GM18861 (cell line): Measurements from ENCODE around the gene USP25.

Experiments
- ATAC-seq: cut with Tn5 transposase; IDR thresholded peaks from one replicate; pipeline ENCODE4 v1.9.1; 2021; ENCODE audit not compliant: unreplicated experiment

The USP25 gene, protein sequence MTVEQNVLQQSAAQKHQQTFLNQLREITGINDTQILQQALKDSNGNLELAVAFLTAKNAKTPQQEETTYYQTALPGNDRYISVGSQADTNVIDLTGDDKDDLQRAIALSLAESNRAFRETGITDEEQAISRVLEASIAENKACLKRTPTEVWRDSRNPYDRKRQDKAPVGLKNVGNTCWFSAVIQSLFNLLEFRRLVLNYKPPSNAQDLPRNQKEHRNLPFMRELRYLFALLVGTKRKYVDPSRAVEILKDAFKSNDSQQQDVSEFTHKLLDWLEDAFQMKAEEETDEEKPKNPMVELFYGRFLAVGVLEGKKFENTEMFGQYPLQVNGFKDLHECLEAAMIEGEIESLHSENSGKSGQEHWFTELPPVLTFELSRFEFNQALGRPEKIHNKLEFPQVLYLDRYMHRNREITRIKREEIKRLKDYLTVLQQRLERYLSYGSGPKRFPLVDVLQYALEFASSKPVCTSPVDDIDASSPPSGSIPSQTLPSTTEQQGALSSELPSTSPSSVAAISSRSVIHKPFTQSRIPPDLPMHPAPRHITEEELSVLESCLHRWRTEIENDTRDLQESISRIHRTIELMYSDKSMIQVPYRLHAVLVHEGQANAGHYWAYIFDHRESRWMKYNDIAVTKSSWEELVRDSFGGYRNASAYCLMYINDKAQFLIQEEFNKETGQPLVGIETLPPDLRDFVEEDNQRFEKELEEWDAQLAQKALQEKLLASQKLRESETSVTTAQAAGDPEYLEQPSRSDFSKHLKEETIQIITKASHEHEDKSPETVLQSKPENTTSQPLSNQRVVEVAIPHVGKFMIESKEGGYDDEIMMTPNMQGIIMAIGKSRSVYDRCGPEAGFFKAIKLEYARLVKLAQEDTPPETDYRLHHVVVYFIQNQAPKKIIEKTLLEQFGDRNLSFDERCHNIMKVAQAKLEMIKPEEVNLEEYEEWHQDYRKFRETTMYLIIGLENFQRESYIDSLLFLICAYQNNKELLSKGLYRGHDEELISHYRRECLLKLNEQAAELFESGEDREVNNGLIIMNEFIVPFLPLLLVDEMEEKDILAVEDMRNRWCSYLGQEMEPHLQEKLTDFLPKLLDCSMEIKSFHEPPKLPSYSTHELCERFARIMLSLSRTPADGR

DNA sequence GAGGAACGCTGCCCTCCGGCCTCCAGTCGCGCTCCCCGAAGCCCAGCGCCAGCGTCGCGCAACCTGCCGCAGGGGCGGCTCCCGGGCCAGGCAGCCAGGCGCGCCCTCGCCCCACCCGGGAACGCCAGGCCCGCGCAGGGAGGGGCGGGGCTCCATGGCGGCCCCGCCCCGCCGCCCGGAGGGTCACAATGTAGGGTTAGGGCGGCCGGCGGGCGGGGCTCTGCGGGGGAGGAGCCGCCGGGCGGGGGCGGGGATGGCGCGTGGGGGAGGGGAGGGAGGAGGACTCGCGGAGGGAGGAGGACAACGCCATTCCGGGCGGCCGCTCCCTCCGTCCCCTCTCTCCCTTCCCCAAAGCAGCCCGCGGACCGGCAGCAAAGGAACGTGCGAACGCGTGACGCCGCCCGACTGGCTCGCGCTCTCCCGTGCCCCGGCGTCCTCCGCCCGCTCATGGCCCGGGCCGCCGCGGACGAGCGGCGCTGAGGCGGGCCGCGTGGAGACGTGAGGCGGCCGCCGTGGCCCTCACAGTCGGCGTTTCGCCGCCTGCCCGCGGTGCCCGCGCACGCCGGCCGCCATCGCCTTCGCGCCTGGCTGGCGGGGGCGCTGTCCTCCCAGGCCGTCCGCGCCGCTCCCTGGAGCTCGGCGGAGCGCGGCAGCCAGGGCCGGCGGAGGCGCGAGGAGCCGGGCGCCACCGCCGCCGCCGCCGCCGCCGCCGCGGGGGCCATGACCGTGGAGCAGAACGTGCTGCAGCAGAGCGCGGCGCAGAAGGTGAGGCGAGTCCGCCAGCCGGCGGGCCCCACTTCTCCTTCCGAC is at the start of gene USP25:
Gene USP25 (plus strand): TSS at position 309 of the 810 bp plus-strand sequence. CDS start 412 bp downstream, at position 721.
- ATAC-seq: peak; percentile 39

DNA sequence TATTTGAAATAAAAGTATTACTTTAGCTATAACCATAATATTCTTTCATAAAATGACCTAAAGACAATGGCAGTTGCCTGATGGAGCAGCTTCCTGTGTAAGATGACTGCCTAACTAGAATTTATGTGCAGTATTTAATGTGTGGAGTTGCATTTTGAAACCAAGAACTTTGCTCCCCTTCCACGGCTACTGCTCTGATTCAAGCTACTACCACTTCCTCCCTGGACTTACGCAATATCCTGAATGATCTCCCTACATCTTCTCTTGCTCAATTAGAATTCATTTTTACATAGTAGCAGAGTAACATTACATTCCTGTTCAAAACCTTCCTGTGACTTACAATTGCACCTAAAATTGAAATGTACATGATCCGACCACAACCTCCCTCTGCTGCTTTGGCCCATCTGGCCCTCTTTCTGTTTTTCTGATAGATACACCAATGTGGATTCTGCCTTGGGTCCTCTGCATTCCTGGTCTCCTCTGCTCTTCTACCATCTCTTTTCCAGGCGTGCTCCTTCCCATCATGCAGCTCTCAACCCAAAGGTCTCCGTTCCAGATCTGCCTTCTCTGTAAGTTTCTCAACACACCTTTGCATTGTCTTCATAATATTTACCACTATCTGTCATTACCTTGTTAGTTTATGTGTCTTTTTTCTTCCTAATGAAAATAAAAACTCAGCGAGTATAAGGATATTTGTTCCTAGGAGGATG is 47.4 kb upstream of the USP25 start:
- no peak for ATAC-seq

DNA sequence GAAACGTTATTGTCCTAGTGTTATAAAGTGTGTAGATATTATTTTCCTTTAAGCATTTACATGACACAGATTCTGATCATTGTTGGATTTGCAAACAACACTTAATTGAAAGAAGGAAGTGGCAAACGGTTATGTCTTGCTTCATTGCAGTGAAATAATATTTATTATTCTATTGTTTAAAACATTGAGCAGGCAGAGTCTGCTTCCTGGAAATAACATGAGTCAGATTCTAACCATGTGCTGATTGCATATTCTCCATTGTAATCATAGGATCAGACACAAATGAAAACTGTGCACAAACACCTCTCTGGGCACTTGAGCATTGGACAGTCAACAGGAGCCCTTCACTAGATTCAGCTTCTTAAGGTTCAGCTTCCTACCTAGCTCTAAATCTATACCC is 46.8 kb upstream of the USP25 start:
- ATAC-seq: no peak

DNA sequence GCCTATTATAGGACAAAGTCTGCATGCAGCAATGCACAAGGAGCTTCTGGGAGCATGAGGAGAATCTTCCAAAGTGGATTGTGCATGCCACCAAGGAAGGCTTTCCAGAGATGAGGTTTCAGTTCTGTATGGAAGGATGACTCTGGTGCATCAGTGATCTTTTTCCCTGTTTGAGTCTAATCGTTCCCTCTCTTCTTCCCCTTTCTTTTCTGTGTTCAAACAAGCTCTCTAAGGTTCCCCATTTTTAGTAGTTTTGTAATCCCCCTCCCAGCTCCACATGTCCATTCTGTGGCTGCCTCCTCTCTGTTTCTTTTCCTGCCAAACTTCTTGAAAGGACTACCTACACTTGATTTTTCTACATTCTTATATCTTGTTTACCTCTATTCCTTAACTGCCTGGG is 43.3 kb upstream of the USP25 start:
- ATAC-seq: no peak

DNA sequence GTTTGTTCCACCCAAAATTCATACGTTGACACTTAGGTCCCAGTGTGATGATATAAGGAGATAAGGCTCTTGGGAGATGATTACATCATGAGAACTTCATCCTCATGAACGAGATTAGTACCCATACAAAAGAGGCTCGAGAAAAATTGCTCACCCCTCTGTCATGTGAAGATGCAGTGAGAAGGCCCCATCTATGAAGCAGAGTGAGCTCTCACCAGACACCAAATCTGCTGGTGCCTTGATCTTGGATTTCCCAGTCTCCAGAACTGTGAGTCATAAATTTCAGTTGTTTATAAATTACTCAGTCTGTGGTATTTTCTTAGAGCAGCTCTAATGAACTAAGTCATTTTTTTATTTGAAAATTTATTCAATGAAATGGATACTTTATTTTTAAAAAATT is 42.6 kb upstream of the USP25 start:
- ATAC-seq: no peak

DNA sequence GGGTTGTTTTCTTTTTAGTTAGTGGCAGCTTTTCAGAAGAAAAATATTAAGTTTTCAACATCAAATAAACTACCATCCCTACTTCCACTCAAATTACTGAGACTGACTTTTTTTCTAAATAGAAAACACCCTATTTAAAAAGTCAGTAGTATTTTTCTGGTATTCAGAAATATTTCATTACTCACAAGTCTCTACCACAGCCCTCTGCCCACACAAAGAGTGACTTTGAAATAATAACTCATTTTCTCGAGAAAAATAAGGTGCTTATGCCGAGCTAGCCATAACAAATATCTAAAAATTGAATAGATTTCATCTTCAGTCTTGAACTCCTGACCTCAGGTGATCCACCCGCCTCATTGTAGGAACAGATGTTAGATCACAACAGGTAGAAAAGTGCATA is 41.8 kb upstream of the USP25 start:
- no peak for ATAC-seq

DNA sequence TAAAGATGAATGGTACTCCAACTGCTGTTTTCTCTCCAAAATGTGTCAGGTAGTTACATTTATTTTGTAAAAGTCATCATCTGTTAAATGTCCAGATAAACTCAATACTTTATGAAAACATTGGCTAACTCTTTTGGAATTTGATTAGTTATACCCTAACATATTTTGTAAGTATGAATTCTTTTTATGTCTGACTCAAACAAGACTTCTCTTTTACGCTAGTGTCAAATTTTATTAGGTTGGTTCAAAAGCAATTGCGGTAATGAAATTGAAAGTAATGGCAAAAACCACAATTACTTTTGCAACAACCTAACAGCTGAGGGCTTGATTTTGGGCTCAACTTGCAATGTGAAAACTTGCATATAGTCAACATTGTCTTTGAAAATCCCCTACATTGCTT is 41.0 kb upstream of the USP25 start:
- ATAC-seq: no peak

DNA sequence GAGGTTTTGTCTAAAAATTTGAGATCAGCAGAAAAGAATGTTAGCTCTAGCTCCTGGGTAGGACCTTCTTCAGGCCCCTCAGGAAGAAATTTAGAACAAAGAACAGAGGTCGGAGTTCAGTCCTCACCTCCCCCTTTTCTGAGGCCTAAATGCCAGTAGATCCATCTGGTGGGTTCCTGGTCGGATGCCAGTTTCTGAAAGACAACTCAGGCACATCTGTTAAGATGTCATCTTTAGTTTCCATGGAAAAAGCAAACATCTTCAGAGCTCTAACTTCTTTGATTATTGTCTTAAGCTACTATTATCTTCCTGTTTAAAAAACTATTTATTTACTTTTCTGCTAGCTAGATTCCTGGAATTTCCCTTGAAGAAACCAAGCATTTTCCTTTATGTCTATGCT is 37.1 kb upstream of the USP25 start:
- ATAC-seq: no peak

DNA sequence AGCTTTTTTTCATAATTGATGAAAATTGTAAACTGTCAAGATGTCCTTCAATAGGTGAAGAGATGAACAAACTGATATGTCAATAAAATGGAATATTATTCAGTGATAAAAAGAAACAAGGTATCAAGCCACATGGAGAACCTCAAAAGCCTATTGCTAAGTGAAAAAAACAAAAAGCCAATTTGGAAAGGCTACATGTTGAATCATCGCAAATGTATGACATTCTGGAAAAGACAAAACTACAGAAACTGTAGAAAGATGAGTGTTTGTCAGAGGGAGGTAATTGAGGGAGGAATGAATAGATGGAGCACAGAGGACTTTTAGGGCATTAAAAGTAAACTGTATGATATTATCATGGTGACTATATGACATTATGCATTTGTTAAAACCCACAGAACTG is 34.5 kb upstream of the USP25 start:
- no peak for ATAC-seq

DNA sequence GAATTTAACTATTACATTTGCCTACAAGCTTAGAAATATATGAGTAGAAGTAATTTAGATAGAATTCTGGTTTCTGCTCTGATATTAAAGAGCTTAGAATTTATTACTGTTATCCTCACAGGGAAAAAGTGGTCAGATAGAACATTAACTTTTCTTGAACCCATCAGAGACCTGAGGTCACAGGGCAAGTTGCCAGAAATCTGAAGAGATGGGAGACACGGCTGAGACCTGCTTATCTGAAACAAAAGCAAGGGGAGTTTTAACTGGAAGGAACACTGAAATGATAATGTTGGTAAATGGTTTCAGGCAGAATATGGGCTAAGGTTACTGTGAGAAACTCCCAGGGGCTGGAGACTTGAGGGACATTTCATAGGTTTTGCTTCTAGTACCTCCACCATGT is 28.0 kb upstream of the USP25 start:
- ATAC-seq: no peak

DNA sequence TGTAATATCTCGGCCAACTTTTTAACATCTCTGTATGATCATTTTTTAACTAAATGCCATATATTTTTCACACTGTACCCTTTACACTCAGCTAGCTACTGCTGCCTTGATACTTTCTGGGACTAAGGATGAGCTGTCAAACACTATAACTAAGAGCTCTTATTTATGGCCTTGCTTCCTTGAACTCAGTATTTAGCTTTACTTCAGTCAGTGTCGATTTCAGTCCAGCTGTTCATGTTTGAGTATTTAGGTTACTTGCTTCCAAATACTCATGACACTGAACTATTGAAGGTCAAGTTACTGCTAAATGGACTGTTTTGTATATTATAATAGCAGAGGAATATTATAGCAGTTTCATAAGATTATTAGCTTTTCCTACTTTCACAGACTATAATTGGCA is 25.9 kb upstream of the USP25 start:
- no peak for ATAC-seq

DNA sequence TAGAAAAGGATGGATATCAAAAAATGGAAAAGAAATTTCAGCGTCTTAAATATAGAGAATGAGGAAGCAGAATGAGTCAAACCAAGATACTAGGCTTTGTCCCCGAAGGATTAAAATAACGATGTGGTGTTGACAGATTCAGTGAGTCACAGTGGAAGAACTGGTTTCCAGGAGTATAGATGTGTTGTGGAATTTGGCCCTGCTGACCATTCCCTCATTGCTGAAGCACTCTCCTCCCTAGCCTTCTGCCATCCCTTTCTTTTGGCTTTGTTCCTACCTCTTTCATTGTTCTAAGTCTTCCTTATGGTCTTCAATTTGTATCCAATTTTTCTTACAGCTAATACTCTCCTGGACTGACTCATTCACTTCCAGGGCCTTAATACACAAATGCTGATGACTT is 23.1 kb upstream of the USP25 start:
- ATAC-seq: no peak

DNA sequence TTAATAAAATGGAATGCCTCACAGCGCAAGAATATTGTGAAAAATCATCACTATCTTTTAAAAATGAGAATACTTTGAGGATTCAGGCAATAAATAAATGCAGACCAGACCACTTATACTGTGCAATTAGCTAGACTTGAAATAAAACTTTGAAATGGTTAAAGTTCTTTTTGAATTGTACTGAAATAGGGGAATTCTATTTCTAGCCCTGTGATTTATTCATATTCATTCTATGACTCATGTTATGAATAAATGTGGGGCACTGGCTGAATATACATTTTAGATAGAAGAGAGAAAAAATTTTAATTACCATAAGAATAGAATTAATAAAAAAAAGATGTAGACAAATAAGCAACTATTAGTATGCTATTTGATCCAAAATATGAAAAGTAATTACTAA is 16.4 kb upstream of the USP25 start:
- ATAC-seq: no peak

DNA sequence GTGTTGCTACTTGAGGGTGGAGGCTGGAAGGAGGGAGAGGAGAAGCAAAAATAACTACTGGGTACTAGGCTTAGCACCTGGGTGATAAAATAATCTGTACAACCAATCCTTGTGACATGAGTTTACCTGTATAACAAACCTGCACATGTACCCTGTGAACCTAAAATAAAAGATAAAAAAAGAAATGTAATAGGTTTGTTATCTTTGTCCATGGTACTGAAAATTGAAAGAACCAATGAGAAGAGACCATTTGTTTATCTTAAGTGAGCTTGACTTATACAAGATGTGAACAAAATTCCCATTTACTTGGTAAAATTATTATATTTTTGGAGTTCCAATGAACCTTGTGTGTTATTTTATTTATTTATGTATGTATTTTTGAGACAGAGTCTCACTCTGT is 11.1 kb upstream of the USP25 start:
- no peak for ATAC-seq

DNA sequence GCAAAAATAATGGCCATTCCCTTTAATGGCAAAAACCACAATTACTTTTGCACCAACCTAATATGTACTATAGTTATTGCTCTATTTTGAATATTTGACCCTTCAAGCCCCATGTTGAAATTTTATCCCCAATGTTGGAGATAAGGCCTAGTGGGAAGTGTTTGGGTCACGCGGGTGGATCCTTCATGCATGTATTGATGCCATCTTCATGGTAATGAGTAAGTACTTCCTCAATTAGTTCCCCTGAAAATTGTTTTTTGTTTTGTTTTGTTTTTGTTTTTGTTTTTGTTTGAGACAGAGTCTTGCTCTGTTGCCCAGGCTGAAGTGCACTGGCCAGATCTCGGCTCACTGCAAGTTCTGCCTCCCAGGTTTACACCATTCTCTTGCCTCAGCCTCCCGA is 9.8 kb upstream of the USP25 start:
- ATAC-seq: no peak

DNA sequence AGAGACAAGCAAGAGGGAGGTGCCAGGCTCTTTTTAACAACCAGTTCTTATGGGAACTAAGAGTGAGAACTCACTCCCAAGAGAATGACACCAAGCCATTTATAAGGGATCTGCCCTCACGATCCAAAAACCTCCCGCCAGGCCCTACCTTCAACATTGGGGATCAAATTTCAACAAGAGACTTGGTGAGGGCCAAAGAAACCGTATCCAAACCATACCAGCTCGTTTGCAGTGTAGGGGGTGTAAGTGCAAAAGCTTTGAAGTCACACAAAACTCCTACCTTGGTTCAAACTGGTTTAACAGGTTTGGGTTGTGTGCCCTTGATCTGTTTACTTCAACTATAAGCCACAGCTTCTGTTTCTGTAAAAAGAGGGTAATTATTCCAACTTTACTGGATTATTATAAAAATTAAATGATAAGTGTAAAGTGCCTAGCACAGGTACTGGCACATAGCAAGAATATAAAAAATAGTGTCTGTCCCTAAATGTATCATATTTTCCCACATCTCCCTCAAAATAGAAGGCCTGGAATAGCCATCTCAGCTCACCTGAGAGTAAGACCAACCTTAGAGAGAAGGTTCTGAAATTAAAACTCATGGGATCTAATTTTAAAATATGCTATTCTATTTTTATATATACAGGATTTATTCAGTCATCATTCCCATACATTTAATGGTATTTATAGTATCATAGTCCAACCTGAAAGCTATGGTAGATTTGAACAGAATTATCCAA is 7.0 kb upstream of the USP25 start:
- ATAC-seq: no peak

DNA sequence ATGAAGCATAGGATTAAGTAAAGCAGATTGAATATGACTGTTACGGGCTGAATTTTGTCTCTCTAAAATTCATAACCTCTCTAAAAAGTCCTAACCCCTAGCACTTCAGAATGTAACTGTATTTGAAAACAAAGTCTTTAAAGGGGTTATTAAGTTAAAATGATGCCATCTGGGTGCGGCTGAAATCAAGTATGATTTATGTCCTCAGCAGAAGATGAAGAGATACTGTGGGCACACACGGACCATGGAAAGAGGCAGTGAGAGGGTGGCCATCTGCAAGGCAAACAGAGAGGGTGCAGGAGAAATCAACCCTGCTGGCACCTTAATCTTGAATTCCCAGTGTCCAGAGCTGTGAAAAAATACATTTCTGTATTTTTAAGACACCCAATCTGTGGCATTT is 3.8 kb upstream of the USP25 start:
- no peak for ATAC-seq

DNA sequence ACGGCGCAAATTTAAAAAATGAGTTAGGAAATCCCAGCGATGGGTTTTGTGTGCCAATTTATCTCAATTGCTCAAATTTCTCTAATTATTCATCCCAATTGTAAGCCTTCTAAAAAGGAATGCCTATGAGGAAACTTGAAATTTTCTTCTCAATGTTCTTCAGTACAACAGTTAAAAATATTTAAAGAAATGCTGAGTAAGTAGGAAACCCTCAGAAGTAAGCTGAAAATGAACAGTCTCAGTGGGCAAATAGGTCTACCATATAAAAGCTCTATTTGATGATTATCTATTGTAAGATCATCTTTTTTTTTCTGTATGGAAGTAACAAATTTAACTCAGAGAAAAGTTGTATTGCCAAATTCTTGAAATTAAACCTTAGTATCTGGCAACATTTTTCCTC is 1.7 kb upstream of the USP25 start:
- no peak for ATAC-seq

DNA sequence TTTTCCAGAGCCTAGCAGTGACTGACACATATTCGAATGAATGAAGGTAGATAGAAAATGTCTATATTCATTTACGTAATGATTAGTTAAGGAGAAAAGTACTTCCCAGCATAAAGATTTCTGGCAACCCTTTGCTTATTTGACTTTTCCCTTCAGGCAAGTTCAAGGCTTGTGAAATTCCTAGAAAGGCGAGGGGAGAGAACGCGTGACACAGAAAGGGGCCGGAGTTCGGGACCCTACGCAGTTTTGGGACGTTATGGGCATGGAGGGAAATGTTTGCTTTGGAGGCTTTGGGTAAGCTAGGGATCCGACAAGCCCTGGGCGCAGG is 472 bp upstream of the USP25 start:
- ATAC-seq: no peak
